ENCODE data around the gene KCNK5.

The KCNK5 gene

DNA sequence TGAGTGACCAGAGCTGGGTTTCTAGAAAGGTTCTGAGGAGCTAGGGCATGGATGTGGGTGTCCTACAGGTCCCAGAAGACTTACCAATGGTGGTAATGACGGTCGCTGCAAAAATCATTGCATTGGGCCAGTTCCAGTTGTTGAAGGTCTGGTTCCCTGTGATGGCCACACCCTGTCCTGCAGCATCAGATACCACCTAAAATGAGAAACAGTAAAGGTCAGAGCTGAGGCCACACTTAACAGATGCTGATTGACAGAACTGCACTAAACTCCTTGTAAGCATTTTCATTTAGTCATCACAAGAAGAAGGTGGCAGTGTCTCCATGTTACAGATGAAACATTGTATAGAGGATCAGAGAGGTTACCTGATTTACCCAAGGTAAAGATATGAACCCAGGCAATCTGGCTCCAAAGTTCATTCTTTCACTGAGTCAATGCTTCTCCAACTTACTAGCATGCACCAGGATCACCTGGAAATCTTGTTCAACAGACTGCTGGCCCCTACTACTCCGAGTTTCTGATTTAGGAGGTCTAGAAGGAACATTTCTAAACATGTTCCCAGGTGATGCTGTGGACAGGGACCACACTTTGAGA is 33.4 kb downstream of the KCNK5 start:
- H3K4me3 ChIP-seq (replicated peaks; ENCODE audit: low read depth, low read length), result no peak overlapping the region
- TF ChIP-seq CTCF (IDR thresholded peaks at IDR 0.05; ENCODE audit: low read length, missing control alignments), result no peak
- DNase-seq (ENCODE audit: low read depth), result no peak

DNA sequence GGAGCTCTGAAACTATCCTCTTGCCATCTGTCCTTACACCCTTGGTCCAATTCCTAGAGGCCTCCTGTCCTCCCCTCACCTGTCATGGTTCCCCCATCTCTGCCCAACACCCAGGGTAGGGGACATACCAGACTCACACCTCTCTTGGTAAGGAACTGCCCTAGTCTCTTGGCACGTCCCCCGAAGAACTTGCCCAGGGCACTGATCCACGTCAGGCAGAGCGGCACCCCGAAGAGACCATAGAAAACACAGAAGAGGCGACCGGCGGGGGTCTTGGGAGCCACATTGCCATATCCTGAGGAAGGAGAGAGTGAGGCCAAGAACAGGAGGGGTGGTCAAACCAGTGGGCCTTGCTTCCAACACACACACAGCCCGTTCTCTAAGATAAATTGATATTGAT is 34.8 kb downstream of the KCNK5 start:
- no peak for DNase-seq (ENCODE audit: low read depth)
- no peak for TF ChIP-seq CTCF (IDR thresholded peaks at IDR 0.05; ENCODE audit: low read length, missing control alignments)
- H3K4me3 ChIP-seq (replicated peaks; ENCODE audit: low read depth, low read length), result no peak overlapping the region

DNA sequence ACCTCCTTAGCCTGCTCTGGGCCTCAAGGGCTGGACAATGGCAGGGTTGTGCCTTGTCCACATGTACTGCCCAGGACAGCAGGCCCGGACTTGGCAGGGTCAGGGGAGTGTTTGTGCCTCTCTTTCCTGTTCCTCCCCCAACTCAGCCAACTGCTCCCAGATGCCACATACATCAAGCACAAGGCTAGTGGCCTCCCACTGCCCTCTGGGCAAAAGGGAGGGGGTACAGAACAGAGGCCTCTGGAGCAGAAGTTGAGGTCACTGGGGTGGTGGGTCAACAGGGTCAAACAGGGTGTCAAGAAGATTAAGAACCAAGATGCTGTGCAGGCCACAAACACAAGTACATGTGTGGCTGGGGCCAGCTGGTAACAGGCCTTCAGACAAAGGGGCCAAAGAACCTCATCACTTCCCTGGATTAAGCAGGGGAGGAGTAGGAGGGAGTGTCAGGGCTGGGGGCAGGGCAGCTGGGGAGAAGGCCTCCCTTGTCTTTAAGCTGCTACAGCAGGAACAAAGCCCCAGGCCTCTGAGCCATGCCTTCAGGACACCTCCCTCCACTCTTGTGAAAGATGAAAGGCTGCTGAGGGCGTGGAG is 36.0 kb downstream of the KCNK5 start:
- TF ChIP-seq CTCF (IDR thresholded peaks at IDR 0.05; ENCODE audit: low read length, missing control alignments), result no peak
- H3K4me3 ChIP-seq (replicated peaks; ENCODE audit: low read depth, low read length), result no peak overlapping the region
- no peak for DNase-seq (ENCODE audit: low read depth)

DNA sequence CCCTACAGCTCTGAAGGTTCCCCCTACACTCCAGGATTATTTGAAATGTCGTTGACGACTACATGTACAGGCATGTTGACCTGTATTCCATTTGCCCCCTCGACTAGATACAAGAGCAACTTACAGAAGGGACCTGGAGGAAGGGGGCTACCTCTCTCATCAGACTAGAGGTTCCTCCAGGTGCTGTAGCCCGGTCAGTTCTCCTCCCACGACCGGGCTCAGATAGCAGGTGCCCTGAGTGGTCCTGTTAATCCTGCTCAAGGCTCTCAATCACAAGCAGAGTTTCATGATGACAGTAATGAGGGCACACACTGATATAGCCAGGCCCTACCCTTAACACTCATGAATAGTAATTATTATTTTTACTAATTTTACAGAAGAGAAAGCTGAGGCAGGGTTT is 36.5 kb downstream of the KCNK5 start:
- no peak overlapping the region for H3K4me3 ChIP-seq (replicated peaks; ENCODE audit: low read depth, low read length)
- TF ChIP-seq CTCF (IDR thresholded peaks at IDR 0.05; ENCODE audit: low read length, missing control alignments), result no peak
- no peak for DNase-seq (ENCODE audit: low read depth)

DNA sequence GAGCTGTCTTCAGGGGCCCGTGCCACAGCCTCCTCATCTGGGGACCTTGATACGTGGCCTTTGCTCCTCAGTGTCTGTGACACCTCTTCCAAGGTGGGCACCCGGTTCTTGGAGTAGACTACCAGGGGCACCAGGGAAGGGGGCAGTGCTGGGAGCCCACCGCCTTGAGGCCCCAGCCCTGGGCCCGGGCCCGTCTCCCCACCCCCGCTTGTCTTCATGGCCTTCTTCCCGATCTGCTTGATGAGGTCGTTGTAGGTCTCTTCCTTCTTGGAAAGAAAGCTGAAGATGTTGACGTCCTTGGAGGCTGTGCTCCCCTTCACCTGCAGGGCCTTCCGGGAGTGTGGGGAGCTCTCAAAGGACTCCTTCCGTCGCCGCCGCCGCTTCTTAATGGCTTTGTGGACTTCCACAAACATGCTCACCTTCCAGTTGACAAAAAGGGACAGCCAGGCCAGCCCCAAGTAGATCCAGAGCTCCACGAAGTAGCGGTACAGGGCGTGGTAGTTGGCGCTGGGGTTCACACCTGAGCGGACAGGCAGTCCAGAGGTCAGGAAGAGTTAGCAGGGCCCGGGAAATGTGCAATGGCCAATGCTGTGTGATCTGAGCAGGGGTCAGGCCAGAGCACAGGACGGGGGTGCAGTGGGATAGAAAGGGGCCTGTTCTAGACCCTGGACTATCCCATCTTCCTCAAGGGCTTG is 37.9 kb downstream of the KCNK5 start:
- no peak for TF ChIP-seq CTCF (IDR thresholded peaks at IDR 0.05; ENCODE audit: low read length, missing control alignments)
- no peak for DNase-seq (ENCODE audit: low read depth)
- H3K4me3 ChIP-seq (replicated peaks; ENCODE audit: low read depth, low read length), result no peak overlapping the region

DNA sequence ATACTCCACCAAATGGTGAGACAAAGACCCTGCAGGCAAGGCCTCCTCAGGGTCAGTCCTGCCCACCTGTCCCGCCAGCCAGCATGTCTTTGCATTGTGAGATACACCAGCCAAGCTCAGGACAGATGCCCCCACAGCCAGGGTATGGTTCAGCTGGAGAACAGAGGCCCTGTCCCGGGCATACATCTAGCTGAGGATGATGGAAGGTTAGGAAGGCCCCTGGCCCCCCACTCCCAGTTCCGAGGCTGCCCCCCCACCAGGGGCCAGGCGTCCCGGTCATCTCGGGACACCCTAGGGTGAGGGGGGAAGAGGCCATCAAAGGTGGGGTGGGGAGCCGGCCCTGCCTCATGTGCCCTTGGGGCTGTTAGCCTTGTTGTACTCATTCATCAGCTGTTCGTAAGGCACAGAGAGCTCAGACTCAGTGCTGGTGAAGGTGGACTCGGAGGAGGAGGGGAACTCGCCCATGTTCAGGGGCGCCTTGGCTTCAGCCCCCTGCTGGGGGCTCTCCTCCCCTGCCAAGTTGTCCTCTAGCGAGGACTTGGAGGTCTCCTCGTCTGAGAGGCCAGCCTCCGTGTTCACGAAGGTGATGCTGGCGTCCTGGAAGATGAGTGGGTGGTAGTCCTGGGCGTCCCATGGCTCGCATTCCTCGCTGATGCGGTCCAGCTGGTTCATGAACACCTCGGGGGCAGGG is 38.6 kb downstream of the KCNK5 start:
- DNase-seq (ENCODE audit: low read depth), result no peak
- H3K4me3 ChIP-seq (replicated peaks; ENCODE audit: low read depth, low read length), result no peak overlapping the region
- TF ChIP-seq CTCF (IDR thresholded peaks at IDR 0.05; ENCODE audit: low read length, missing control alignments), result no peak

Data from fibroblast of pulmonary artery (primary cell).